WTC11 (cell line): ENCODE results near the gene NKAP. TPM values are rescaled to one million over a fixed set of nuclear protein-coding genes. Genes with fewer than 3 reads are reported as not detected.

Experiments used
- ATAC-seq: fragments of 200-7000 bp; cut with Tn5 transposase; 2 replicates; pipeline ENCODE4 v1.10.0; 2021; ENCODE audit warnings: mild to moderate bottlenecking, moderate library complexity
- CTCF ChIA-PET: fragments of 300-600 bp; sonication (Branson Sonifier 250); formaldehyde crosslinking; loops from one replicate; lab custom pipeline; 2021; ENCODE audit warnings: antibody characterized with exemption; lab: Charles Lee
- POLR2A ChIA-PET: fragments of 350-600 bp; sonication (Branson Sonifier 250); formaldehyde crosslinking; loops from one replicate; lab custom pipeline; 2021; ENCODE audit warnings: antibody characterized with exemption; lab: Charles Lee
- DNase-seq: peaks from one replicate; pipeline ENCODE4 v3.0.0; 2021; ENCODE audit warnings: low spot score
- H3K27ac Mint-ChIP-seq: 2 replicates; pipeline ENCODE4 v1.8.0; 2021; ENCODE audit warnings: mixed read lengths
- H3K27me3 Mint-ChIP-seq: 2 replicates; pipeline ENCODE4 v1.8.0; 2021; ENCODE audit warnings: low read depth, mild to moderate bottlenecking, moderate library complexity, mixed read lengths
- H3K36me3 Mint-ChIP-seq: 2 replicates; pipeline ENCODE4 v1.8.0; 2021; ENCODE audit warnings: mixed read lengths
- H3K4me1 Mint-ChIP-seq: 2 replicates; pipeline ENCODE4 v1.8.0; 2022; ENCODE audit warnings: mixed read lengths
- H3K4me3 Mint-ChIP-seq: 2 replicates; pipeline ENCODE4 v1.8.0; 2021; ENCODE audit warnings: mild to moderate bottlenecking, moderate library complexity, mixed read lengths
- H3K9me3 Mint-ChIP-seq: 2 replicates; pipeline ENCODE4 v1.8.0; 2021; ENCODE audit warnings: mixed read lengths
- ATF1 ChIP-seq: sonication (generic); formaldehyde crosslinking; IDR thresholded peaks from 2 replicates; pipeline ENCODE4 v1.8.1; 2023; ENCODE audit warnings: mild to moderate bottlenecking, moderate library complexity, missing genetic modification reagents
- E2F4 ChIP-seq: sonication (generic); formaldehyde crosslinking; IDR thresholded peaks from 2 replicates; pipeline ENCODE4 v1.8.1; 2022; ENCODE audit warnings: low read depth, mild to moderate bottlenecking, moderate library complexity, missing genetic modification reagents, borderline replicate concordance
- ELF4 ChIP-seq: sonication (generic); formaldehyde crosslinking; IDR thresholded peaks from 2 replicates; pipeline ENCODE4 v1.8.1; 2022; ENCODE audit warnings: low read depth, mild to moderate bottlenecking, moderate library complexity, missing genetic modification reagents
- FOXK1 ChIP-seq: sonication (generic); formaldehyde crosslinking; IDR thresholded peaks from 2 replicates; pipeline ENCODE4 v1.8.0; 2022; ENCODE audit warnings: mild to moderate bottlenecking, moderate library complexity, missing genetic modification reagents
- FOXP4 ChIP-seq: sonication (generic); formaldehyde crosslinking; IDR thresholded peaks from 2 replicates; pipeline ENCODE4 v1.8.0; 2022; ENCODE audit warnings: mild to moderate bottlenecking, missing genetic modification reagents
- KAT7 ChIP-seq: sonication (generic); formaldehyde crosslinking; IDR thresholded peaks from 2 replicates; pipeline ENCODE4 v1.8.1; 2023; ENCODE audit warnings: missing genetic modification reagents, mild to moderate bottlenecking, borderline replicate concordance
- MXD4 ChIP-seq: fragments of 250-450 bp; sonication (Bioruptor Pico); IDR thresholded peaks from 2 replicates; pipeline ENCODE4 v1.8.0; 2021; ENCODE audit warnings: mild to moderate bottlenecking, moderate library complexity, borderline replicate concordance
- NFYB ChIP-seq: sonication (generic); formaldehyde crosslinking; conservative IDR thresholded peaks from 2 replicates; pipeline ENCODE4 v1.8.0; 2022; ENCODE audit warnings: low read depth, missing genetic modification reagents
- NR1H2 ChIP-seq: sonication (generic); formaldehyde crosslinking; IDR thresholded peaks from 2 replicates; pipeline ENCODE4 v1.9.0; 2021; ENCODE audit warnings: mild to moderate bottlenecking, moderate library complexity, missing genetic modification reagents
- NR2C2 ChIP-seq: sonication (generic); formaldehyde crosslinking; IDR thresholded peaks from 2 replicates; pipeline ENCODE4 v1.8.0; 2022; ENCODE audit warnings: mild to moderate bottlenecking, missing genetic modification reagents
- PRRX2 ChIP-seq: fragments of 250-450 bp; sonication (Bioruptor Pico); IDR thresholded peaks from 2 replicates; pipeline ENCODE4 v1.8.0; 2021; ENCODE audit warnings: mild to moderate bottlenecking
- RELA ChIP-seq: sonication (generic); formaldehyde crosslinking; IDR thresholded peaks from 2 replicates; pipeline ENCODE4 v1.8.1; 2022; ENCODE audit warnings: missing genetic modification reagents, mild to moderate bottlenecking, borderline replicate concordance
- RORB ChIP-seq: fragments of 250-450 bp; sonication (Bioruptor Pico); IDR thresholded peaks from 2 replicates; pipeline ENCODE4 v1.9.0; 2021; ENCODE audit warnings: mild to moderate bottlenecking
- SMAD4 ChIP-seq: sonication (generic); formaldehyde crosslinking; IDR thresholded peaks from 2 replicates; pipeline ENCODE4 v1.8.0; 2022; ENCODE audit warnings: mild to moderate bottlenecking, missing genetic modification reagents
- TEAD1 ChIP-seq: sonication (generic); formaldehyde crosslinking; IDR thresholded peaks from 2 replicates; pipeline ENCODE4 v1.8.0; 2022; ENCODE audit warnings: mild to moderate bottlenecking, missing genetic modification reagents
- TEAD4 ChIP-seq: sonication (generic); formaldehyde crosslinking; IDR thresholded peaks from 2 replicates; pipeline ENCODE4 v1.8.0; 2022; ENCODE audit warnings: mild to moderate bottlenecking, missing genetic modification reagents
- ZBTB21 ChIP-seq: sonication (generic); formaldehyde crosslinking; IDR thresholded peaks from 2 replicates; pipeline ENCODE4 v1.8.1; 2023; ENCODE audit warnings: mild to moderate bottlenecking, missing genetic modification reagents, borderline replicate concordance
- ZNF138 ChIP-seq: sonication (generic); formaldehyde crosslinking; conservative IDR thresholded peaks from 2 replicates; pipeline ENCODE4 v1.8.1; 2022; ENCODE audit warnings: mild to moderate bottlenecking, moderate library complexity, missing genetic modification reagents
- ZNF263 ChIP-seq: sonication (generic); formaldehyde crosslinking; IDR thresholded peaks from 2 replicates; pipeline ENCODE4 v1.8.1; 2022; ENCODE audit warnings: low read depth, mild to moderate bottlenecking, moderate library complexity, missing genetic modification reagents
- ZNF317 ChIP-seq: sonication (generic); formaldehyde crosslinking; IDR thresholded peaks from 2 replicates; pipeline ENCODE4 v1.8.1; 2023; ENCODE audit warnings: low read depth, mild to moderate bottlenecking, moderate library complexity, missing genetic modification reagents, borderline replicate concordance
- total RNA-seq: library from RNA; stranded (reverse); gene quantifications from 3 replicates; pipeline ENCODE4 v1.2.3, GENCODE V29; 2021
- TF ChIP-seq, protein P1 (sequence below): fragments of 250-450 bp; sonication (Bioruptor Pico); IDR thresholded peaks from 2 replicates; pipeline ENCODE4 v1.9.0; 2021; ENCODE audit warnings: mild to moderate bottlenecking
- TF ChIP-seq, protein P2 (sequence below): sonication (generic); formaldehyde crosslinking; IDR thresholded peaks from 2 replicates; pipeline ENCODE4 v1.8.1; 2022; ENCODE audit warnings: missing genetic modification reagents, borderline replicate concordance
- TF ChIP-seq, protein P3 (sequence below): fragments of 250-450 bp; sonication (Bioruptor Pico); conservative IDR thresholded peaks from 2 replicates; pipeline ENCODE4 v1.9.0; 2021; ENCODE audit warnings: mild to moderate bottlenecking

NKAP gene
- total RNA-seq, 1 experiment from 2014 or later, result 6.9 TPM

GRCh38 chrX:119991005-119991787, 47.6 kb upstream of the NKAP start (continued):
- TF ChIP-seq ATF1 (CRISPR knock-in tag), result no peak
- no peak for TF ChIP-seq ZNF138 (CRISPR knock-in tag)
- no peak for TF ChIP-seq NR1H2
- no peak for TF ChIP-seq RORB (CRISPR knock-in tag)
- TF ChIP-seq KAT7, result no peak

- Mint-ChIP-seq H3K27me3 (peaks cover 100% of the 10 kb centered on the region), H3K27ac (no peak overlapping the region), H3K9me3 (no peaks in the 10 kb centered on the region), H3K4me3 (peak overlapping the region; percentile 78), H3K36me3 (no peaks in the 10 kb centered on the region), H3K4me1 (peaks cover 17% of the 10 kb centered on the region)
- peak; percentile 38 for ATAC-seq
- DNase-seq, result peak; percentile 23
- CTCF ChIA-PET, result interaction anchor here (0.9 to 1.6 kb wide), 4 partner anchors 9 to 223 kb away, joined by 3 to 8 read pairs (median 3); no protein-coding TSS in a partner anchor
- POLR2A ChIA-PET, result interaction anchor here (0.7 kb wide), 1 partner anchor 9 kb away, joined by 3 read pairs; no protein-coding TSS in a partner anchor
- TF ChIP-seq NFYB (CRISPR knock-in tag) (no peak), TEAD4 (CRISPR knock-in tag) (no peak), ATF1 (CRISPR knock-in tag) (no peak), ZNF263 (CRISPR knock-in tag) (no peak), SMAD4 (CRISPR knock-in tag) (no peak), FOXK1 (no peak), E2F4 (no peak), ZNF317 (CRISPR knock-in tag) (no peak)
- TF ChIP-seq, protein P1, sequence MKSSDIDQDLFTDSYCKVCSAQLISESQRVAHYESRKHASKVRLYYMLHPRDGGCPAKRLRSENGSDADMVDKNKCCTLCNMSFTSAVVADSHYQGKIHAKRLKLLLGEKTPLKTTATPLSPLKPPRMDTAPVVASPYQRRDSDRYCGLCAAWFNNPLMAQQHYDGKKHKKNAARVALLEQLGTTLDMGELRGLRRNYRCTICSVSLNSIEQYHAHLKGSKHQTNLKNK (CRISPR knock-in tag), result no peak
- TF ChIP-seq, protein P2, sequence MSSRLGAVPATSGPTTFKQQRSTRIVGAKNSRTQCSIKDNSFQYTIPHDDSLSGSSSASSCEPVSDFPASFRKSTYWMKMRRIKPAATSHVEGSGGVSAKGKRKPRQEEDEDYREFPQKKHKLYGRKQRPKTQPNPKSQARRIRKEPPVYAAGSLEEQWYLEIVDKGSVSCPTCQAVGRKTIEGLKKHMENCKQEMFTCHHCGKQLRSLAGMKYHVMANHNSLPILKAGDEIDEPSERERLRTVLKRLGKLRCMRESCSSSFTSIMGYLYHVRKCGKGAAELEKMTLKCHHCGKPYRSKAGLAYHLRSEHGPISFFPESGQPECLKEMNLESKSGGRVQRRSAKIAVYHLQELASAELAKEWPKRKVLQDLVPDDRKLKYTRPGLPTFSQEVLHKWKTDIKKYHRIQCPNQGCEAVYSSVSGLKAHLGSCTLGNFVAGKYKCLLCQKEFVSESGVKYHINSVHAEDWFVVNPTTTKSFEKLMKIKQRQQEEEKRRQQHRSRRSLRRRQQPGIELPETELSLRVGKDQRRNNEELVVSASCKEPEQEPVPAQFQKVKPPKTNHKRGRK, result no peak
These were observed 47.0 kb upstream of the NKAP start for GRCh38 chrX:119990556-119991004.

DNA sequence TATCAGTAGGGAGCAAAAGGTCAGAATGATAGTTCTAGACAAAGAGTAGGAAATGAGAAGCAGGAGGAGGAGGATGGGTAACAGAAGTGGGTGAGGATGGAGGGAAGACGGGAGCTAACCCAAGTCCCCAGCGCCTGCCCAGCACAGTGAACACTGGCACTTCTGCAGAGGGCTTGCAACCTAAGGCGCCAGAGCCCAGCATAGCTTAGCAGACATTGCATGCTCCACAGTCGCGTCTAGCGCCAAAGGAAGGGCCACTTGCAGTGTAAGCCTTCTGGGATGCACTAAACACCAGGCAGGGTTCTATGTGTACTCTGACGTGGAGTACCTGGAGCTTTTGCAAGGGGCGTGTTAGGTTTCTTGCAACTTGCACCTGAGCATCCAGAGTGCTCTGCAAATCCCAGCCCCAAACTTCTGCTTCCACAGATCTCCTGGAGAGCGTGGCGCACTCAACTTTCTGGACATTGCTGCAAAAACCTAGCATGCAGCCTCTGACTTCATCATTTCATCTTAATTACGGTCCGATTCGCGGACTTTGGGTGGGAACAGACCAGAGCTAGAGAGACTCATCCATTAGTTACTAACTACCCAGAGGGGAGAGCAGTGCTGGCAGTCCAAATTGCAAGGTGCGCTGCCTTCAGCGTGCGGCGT, 46.5 kb upstream of the NKAP start:
- H3K4me1 Mint-ChIP-seq, result peaks cover 17% of the 10 kb centered on the region
- ATAC-seq, result peak; percentile 46
- H3K27ac Mint-ChIP-seq, result no peak overlapping the region
- DNase-seq, result peak; percentile 14
- no peak for TF ChIP-seq ELF4
- no peak for TF ChIP-seq RELA (CRISPR knock-in tag)
- TF ChIP-seq, protein P1 (CRISPR knock-in tag), result no peak
- TF ChIP-seq PRRX2 (CRISPR knock-in tag), result no peak
- TF ChIP-seq MXD4 (CRISPR knock-in tag), result no peak
- TF ChIP-seq NR2C2, result no peak
- TF ChIP-seq ZBTB21, result no peak
- TF ChIP-seq ZNF138 (CRISPR knock-in tag), result no peak
- TF ChIP-seq FOXP4 (CRISPR knock-in tag), result no peak
- no peak for TF ChIP-seq TEAD4 (CRISPR knock-in tag)
- TF ChIP-seq TEAD1 (CRISPR knock-in tag), result no peak
- TF ChIP-seq, protein P3, sequence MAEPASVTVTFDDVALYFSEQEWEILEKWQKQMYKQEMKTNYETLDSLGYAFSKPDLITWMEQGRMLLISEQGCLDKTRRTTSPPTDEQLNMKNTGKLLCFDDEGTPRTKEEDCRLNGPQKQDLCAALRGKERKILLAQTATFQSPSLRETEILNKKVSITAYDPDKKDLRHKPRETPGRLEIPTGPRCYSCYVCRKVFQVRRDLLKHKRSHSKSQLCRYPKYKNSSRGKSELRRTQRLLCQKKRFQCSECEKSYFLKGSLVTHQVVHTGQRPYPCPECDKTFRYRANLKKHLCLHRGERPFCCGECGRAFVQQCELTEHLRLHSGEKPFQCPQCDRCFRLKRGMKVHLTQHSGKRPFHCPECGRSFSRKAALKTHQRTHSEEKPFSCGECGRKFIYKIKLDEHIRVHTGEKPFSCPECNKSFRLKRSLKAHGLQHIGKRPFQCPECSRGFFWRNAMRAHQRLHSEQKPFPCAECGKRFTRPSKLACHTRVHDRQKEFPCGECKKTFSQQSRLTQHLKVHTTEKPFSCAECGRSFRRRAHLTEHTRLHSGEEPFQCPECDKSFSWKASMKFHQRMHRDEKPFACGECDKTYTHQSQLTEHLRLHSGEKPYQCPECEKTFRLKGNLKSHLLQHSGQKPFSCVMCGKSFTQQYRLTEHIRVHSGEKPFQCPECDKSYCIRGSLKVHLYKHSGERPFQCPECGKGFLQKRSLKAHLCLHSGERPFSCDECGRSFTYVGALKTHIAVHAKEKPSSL, result no peak
- TF ChIP-seq SMAD4 (CRISPR knock-in tag), result no peak
- H3K9me3 Mint-ChIP-seq, result no peaks in the 10 kb centered on the region
- CTCF ChIA-PET, result interaction anchor here (0.9 to 1.6 kb wide), 6 partner anchors 8 to 224 kb away, joined by 3 to 8 read pairs (median 3); no protein-coding TSS in a partner anchor
- H3K27me3 Mint-ChIP-seq, result peaks cover 100% of the 10 kb centered on the region
- H3K36me3 Mint-ChIP-seq, result no peaks in the 10 kb centered on the region
- peak overlapping the region; percentile 78 for H3K4me3 Mint-ChIP-seq
- POLR2A ChIA-PET, result no interaction called here
